ENCODE measurements around the gene TRIM27.
A peak's percentile ranks its signal among the peaks of the same experiment; 100 is the strongest.
"Not testable (repeated sequence)": the region's sequence is repeated elsewhere in the genome, so short reads cannot be mapped to it uniquely, and the experiment has no call there.

TRIM27 gene

GRCh38 chr6:28923318-28924102 lies at the start of gene TRIM27:
Gene TRIM27 (minus strand): TSS chr6:28923985. CDS start chr6:28923632, 353 bp downstream.
- no peak for DNase-seq (ENCODE audit: low read depth)
- peak within 1 kb of the TSS; percentile 99 for H3K4me3 ChIP-seq (ENCODE audit: low read depth, low read length)

GRCh38 chr6:28970056-28970455 lies 46.3 kb upstream of the TRIM27 start:
- not testable (repeated sequence) for H3K4me3 ChIP-seq (ENCODE audit: low read depth, low read length); DNase-seq (ENCODE audit: low read depth)

- H3K4me3 ChIP-seq (ENCODE audit: low read depth, low read length): no peak overlapping the region
- no peak for DNase-seq (ENCODE audit: low read depth)
Observed at GRCh38 chr6:28969129-28969528, 45.3 kb upstream of the TRIM27 start.

GRCh38 chr6:28968476-28968875 lies 44.7 kb upstream of the TRIM27 start:
- H3K4me3 ChIP-seq (ENCODE audit: low read depth, low read length): no peak overlapping the region
- DNase-seq (ENCODE audit: low read depth): no peak

- H3K4me3 ChIP-seq (ENCODE audit: low read depth, low read length): no peak overlapping the region
Observed at GRCh38 chr6:28965706-28966105, 41.9 kb upstream of the TRIM27 start.

GRCh38 chr6:28960846-28961500 lies 37.2 kb upstream of the TRIM27 start:
- no peak for DNase-seq (ENCODE audit: low read depth)
- H3K4me3 ChIP-seq (ENCODE audit: low read depth, low read length): no peak overlapping the region

More at GRCh38 chr6:28965706-28966105, 41.9 kb upstream of the TRIM27 start:
- no peak for DNase-seq (ENCODE audit: low read depth)

GRCh38 chr6:28958561-28959243 lies 34.9 kb upstream of the TRIM27 start:
- DNase-seq (ENCODE audit: low read depth); H3K4me3 ChIP-seq (ENCODE audit: low read depth, low read length): not testable (repeated sequence)

- not testable (repeated sequence) for H3K4me3 ChIP-seq (ENCODE audit: low read depth, low read length); DNase-seq (ENCODE audit: low read depth)
Observed at GRCh38 chr6:28957795-28958314, 34.1 kb upstream of the TRIM27 start.

- H3K4me3 ChIP-seq (ENCODE audit: low read depth, low read length): no peak overlapping the region
- DNase-seq (ENCODE audit: low read depth): no peak
Observed at GRCh38 chr6:28956331-28956730, 32.5 kb upstream of the TRIM27 start.

- DNase-seq (ENCODE audit: low read depth): no peak
Observed at GRCh38 chr6:28953585-28954258, 29.9 kb upstream of the TRIM27 start.

GRCh38 chr6:28953039-28953584 lies 29.3 kb upstream of the TRIM27 start:
- DNase-seq (ENCODE audit: low read depth): no peak
- H3K4me3 ChIP-seq (ENCODE audit: low read depth, low read length): peak overlapping the region; percentile 55

More at GRCh38 chr6:28953585-28954258, 29.9 kb upstream of the TRIM27 start:
- peak overlapping the region; percentile 55 for H3K4me3 ChIP-seq (ENCODE audit: low read depth, low read length)

GRCh38 chr6:28949656-28950195 lies 25.9 kb upstream of the TRIM27 start:
- DNase-seq (ENCODE audit: low read depth); H3K4me3 ChIP-seq (ENCODE audit: low read depth, low read length): not testable (repeated sequence)

- no peak overlapping the region for H3K4me3 ChIP-seq (ENCODE audit: low read depth, low read length)
- DNase-seq (ENCODE audit: low read depth): no peak
Observed at GRCh38 chr6:28948782-28949486, 25.1 kb upstream of the TRIM27 start.

- DNase-seq (ENCODE audit: low read depth): no peak
- no peak overlapping the region for H3K4me3 ChIP-seq (ENCODE audit: low read depth, low read length)
Observed at GRCh38 chr6:28947831-28948270, 24.1 kb upstream of the TRIM27 start.

GRCh38 chr6:28947067-28947765 lies 23.4 kb upstream of the TRIM27 start:
- no peak for DNase-seq (ENCODE audit: low read depth)

GRCh38 chr6:28945349-28945748 lies 21.6 kb upstream of the TRIM27 start:
- H3K4me3 ChIP-seq (ENCODE audit: low read depth, low read length): no peak overlapping the region
- DNase-seq (ENCODE audit: low read depth): no peak

More at GRCh38 chr6:28947067-28947765, 23.4 kb upstream of the TRIM27 start:
- H3K4me3 ChIP-seq (ENCODE audit: low read depth, low read length): no peak overlapping the region

- DNase-seq (ENCODE audit: low read depth): no peak
- H3K4me3 ChIP-seq (ENCODE audit: low read depth, low read length): peak overlapping the region; percentile 64
Observed at GRCh38 chr6:28944412-28944865, 20.7 kb upstream of the TRIM27 start.

Measured in skeletal muscle cell (primary cell).